OCI-LY7 (cell line): ENCODE data around the gene PROSER1.

Source experiments
- CTCF ChIP-seq: fragments of 200-600 bp; sonication (generic); conservative IDR thresholded peaks from 2 replicates; pipeline ENCODE4 v1.5.1; 2014; ENCODE audit warnings: mild to moderate bottlenecking, antibody characterized with exemption, low read length, moderate library complexity, mixed read lengths
- EZH2phosphoT487 ChIP-seq: fragments of 200-600 bp; sonication (generic); IDR thresholded peaks from 2 replicates; pipeline ENCODE4 v1.6.1; 2018; ENCODE audit warnings: low read depth, borderline replicate concordance, mild to moderate bottlenecking, mixed run types, antibody characterized with exemption, low read length, moderate library complexity, mixed read lengths

GRCh38 chr13:39058040-39058439 is 20.2 kb upstream of the PROSER1 start:
- TF ChIP-seq CTCF (no peak), EZH2phosphoT487 (no peak)
